Measurements from ENCODE around the gene CA5A.

DNA sequence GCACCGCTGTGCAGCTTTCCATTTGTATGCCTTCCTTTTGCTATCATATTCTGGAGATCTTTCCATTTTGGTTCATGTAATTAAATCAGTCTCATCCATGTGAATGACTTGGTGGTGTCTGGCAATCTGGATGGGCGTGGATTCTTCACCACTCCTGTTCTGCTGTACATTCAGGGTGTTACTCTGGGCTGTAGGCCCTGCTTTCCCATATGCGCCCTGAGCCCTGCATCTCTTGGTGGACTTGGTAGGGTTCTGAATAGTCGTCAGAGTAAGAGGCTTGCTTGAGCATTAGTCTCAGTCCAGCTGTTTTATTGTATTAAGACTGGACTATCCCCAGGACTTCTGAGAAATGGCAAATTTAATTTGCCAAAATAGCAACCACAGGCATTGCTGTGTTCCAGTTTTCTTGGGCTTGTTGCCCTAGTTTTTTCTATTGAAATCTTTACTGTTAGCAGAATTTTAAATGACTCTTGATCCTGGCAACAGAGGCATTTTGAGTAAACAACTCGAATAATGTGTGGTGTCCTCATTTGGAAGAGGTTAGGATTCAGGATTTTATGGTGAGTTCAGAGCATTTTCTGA, 29.8 kb upstream of the CA5A start:
- no peak for TF ChIP-seq POLR2AphosphoS5 (IDR thresholded peaks at IDR 0.05; ENCODE audit: borderline replicate concordance, low read depth, low read length)
- TF ChIP-seq EZH2 (IDR thresholded peaks at IDR 0.05) = no peak
- no peak for TF ChIP-seq FOXP2 (optimal IDR thresholded peaks at IDR 0.05; ENCODE audit: control extremely low read depth, extremely low read length, insufficient read depth)
